HCT116 (cell line): ENCODE data around the gene HIVEP3.

Source experiments
- EZH2 ChIP-seq: fragments of 200-600 bp; sonication (generic); IDR thresholded peaks from 2 replicates; pipeline ENCODE4 v1.6.1; 2017; ENCODE audit warnings: antibody characterized with exemption, mixed run types
- POLR2A ChIP-seq: IDR thresholded peaks from 2 replicates; pipeline ENCODE4 v1.7.0; 2011; ENCODE audit warnings: borderline replicate concordance; ENCODE audit not compliant: insufficient read depth, insufficient read length; ENCODE audit errors: extremely low read depth
- POLR2AphosphoS5 ChIP-seq: IDR thresholded peaks from 2 replicates; pipeline ENCODE4 v1.6.1; 2011; ENCODE audit warnings: mild to moderate bottlenecking, low read depth, low read length, moderate library complexity
- RAD21 ChIP-seq: IDR thresholded peaks from 2 replicates; pipeline ENCODE4 v1.6.1; 2012; ENCODE audit warnings: low read depth, mild to moderate bottlenecking
- TF ChIP-seq, protein P1 (sequence below), 3 experiments: fragments of 200-600 bp in 1 of 3; sonication (generic) in 1 of 3; IDR thresholded peaks in 2 of 3; conservative IDR thresholded peaks in 1 of 3; 2 replicates each; pipeline ENCODE4 v1.5.1; 2012 to 2017; ENCODE audit warnings: low read depth in 2 of 3, low read length in 2 of 3, antibody characterized with exemption in 1 of 3, borderline replicate concordance in 1 of 3, control low read depth in 1 of 3, mild to moderate bottlenecking in 1 of 3, mixed read lengths in 1 of 3, mixed run types in 1 of 3, moderate library complexity in 1 of 3; ENCODE audit not compliant: insufficient read depth in 1 of 3

DNA sequence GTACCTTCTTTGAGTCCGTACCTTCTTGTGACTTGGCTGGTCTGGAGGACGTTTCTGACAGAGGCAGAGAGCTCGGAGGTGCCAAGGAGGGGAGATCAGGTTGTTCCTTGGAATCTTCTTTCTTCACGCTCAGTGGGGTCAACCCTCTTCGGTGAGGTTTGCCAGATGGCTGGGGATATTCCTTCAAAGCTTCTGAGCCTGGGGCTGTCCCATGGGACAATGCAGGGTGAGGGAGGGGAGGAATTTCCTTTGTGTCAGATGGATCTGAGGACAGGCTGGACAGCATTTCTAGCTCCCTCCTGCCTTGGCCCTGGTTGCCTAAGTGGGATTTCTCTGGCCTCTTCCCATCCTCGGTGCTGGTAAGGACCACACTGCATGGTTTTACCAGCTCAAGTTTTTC, 338.7 kb downstream of the HIVEP3 start:
- TF ChIP-seq, protein P1, sequence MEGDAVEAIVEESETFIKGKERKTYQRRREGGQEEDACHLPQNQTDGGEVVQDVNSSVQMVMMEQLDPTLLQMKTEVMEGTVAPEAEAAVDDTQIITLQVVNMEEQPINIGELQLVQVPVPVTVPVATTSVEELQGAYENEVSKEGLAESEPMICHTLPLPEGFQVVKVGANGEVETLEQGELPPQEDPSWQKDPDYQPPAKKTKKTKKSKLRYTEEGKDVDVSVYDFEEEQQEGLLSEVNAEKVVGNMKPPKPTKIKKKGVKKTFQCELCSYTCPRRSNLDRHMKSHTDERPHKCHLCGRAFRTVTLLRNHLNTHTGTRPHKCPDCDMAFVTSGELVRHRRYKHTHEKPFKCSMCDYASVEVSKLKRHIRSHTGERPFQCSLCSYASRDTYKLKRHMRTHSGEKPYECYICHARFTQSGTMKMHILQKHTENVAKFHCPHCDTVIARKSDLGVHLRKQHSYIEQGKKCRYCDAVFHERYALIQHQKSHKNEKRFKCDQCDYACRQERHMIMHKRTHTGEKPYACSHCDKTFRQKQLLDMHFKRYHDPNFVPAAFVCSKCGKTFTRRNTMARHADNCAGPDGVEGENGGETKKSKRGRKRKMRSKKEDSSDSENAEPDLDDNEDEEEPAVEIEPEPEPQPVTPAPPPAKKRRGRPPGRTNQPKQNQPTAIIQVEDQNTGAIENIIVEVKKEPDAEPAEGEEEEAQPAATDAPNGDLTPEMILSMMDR (IDR thresholded peaks at IDR 0.05 in 2 of 3, conservative IDR thresholded peaks at IDR 0.05 in 1 of 3; ENCODE audit: borderline replicate concordance in 1 of 3, insufficient read depth in 1 of 3, low read depth in 2 of 3, low read length in 2 of 3) = no peak
- no peak for TF ChIP-seq RAD21
- no peak for TF ChIP-seq POLR2AphosphoS5
- TF ChIP-seq EZH2 = no peak
- no peak for TF ChIP-seq POLR2A
